Keratinocyte (primary cell): ENCODE results near the gene PARD3.

ENCODE experiments used
- EZH2 ChIP-seq: IDR thresholded peaks from one replicate; pipeline ENCODE4 v1.6.1; 2012; ENCODE audit warnings: inconsistent platforms, mild to moderate bottlenecking, low read length, moderate library complexity
- TF ChIP-seq, protein P1 (sequence below), 3 experiments: IDR thresholded peaks in 1 of 3; conservative IDR thresholded peaks in 1 of 3; optimal IDR thresholded peaks in 1 of 3; 2 replicates in 2 of 3; 3 replicates in 1 of 3; pipeline versions ENCODE3 to v1.5.1; 2011; ENCODE audit warnings: low read length in 3 of 3, mild to moderate bottlenecking in 3 of 3, moderate library complexity in 2 of 3, control low read depth in 1 of 3, inconsistent platforms in 1 of 3; ENCODE audit not compliant: insufficient read depth in 2 of 3; ENCODE audit errors: extremely low read depth in 1 of 3

- TF ChIP-seq, protein P1, sequence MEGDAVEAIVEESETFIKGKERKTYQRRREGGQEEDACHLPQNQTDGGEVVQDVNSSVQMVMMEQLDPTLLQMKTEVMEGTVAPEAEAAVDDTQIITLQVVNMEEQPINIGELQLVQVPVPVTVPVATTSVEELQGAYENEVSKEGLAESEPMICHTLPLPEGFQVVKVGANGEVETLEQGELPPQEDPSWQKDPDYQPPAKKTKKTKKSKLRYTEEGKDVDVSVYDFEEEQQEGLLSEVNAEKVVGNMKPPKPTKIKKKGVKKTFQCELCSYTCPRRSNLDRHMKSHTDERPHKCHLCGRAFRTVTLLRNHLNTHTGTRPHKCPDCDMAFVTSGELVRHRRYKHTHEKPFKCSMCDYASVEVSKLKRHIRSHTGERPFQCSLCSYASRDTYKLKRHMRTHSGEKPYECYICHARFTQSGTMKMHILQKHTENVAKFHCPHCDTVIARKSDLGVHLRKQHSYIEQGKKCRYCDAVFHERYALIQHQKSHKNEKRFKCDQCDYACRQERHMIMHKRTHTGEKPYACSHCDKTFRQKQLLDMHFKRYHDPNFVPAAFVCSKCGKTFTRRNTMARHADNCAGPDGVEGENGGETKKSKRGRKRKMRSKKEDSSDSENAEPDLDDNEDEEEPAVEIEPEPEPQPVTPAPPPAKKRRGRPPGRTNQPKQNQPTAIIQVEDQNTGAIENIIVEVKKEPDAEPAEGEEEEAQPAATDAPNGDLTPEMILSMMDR (optimal IDR thresholded peaks at IDR 0.05 in 1 of 3, IDR thresholded peaks at IDR 0.05 in 1 of 3, conservative IDR thresholded peaks at IDR 0.05 in 1 of 3; ENCODE audit: extremely low read depth in 1 of 3, insufficient read depth in 2 of 3, low read length in 3 of 3) = no peak
- TF ChIP-seq EZH2 = no peak
These were observed 166.2 kb downstream of the PARD3 start for GRCh38 chr10:34648919-34649318.
